Posterior cingulate gyrus (tissue), 11 donors: ENCODE data around the gene PFDN4.
A peak's percentile ranks its signal among the peaks of the same experiment; 100 is the strongest.
"Not testable (repeated sequence)": the region's sequence is repeated elsewhere in the genome, so short reads cannot be mapped to it uniquely, and the experiment has no call there.

ENCODE experiments used
- DNase-seq, 10 donors: peaks; one replicate each; pipeline versions ENCODE4 v3.0.0 to v3.0.0-alpha.2; 2020 to 2021; ENCODE audit warnings: mixed read lengths in 3 of 10
- intact Hi-C: fragments of 100-400 bp; cut with DNase I; formaldehyde crosslinking; loops from one replicate; pipeline ENCODE4 v1.15.1; 2023

The PFDN4 gene

DNA sequence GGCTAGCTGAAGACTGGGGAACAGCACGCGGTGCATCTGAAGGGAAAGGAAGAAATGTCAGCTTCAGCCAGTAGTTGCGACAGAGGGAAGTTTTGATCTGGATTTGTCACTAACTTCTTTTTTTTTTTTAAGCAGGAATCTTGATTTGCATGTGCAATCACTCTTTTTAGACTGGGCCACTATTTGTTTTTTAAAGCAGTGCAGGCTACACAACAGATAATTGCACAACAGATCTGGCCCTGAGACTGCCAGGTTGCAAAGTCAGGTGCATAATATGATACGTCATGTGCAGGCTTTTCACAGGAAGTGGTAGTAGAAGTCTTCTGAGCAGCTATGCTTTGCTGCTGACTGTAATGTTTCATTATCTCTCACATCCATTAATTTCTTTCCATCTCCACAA lies 13.5 kb downstream of the PFDN4 start:
- no peak for DNase-seq
- intact Hi-C loops: loop anchor here (2.0 kb wide), 1 partner anchor 425 kb away; no protein-coding TSS in a partner anchor

DNA sequence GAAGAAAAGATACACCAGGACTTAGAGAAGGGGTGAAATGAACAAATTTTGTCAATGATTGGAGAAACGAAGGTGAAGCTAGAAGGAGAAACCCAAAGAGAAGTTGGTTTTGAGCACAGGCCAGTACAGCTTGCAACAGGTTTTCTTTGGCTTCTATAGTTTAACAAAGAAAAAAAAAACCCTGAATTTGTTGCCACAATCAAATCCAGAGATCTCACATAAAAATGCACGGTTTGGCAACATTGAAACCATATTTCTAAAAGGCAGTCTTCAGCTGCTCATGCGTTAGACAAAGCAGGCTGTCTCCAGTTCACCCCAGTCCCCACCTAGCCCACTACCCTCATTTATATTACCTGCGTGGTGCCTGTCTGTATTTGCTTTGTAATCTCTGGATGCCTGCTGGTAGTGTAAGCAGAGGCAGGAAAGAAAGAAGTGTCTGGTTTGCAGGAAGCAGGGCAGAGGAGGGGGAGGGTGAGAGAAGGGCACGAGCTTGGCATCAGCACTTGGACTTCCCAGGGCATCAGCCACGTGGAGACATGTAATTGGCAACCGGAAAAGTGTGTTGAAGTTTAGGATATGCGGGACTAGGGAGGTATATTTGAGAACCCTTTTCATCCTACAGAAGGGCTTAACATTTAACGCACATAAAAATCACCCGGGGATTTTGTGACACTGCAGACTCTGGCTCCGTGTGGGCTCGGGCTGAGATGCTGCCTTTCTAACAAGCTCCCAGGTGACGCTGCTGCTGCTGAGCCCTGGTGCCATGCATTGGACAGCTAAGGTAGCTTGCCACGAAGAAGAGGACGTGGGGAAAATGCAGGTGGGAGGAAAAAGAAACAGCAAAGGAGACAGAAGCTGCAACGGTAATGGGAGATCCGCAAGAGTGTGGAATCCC lies 14.4 kb downstream of the PFDN4 start:
- DNase-seq: peak in 4 of 10 donors; percentile 15 to 86 (median 44)
- intact Hi-C loops: loop anchor here (2.0 kb wide), 1 partner anchor 425 kb away; no protein-coding TSS in a partner anchor

DNA sequence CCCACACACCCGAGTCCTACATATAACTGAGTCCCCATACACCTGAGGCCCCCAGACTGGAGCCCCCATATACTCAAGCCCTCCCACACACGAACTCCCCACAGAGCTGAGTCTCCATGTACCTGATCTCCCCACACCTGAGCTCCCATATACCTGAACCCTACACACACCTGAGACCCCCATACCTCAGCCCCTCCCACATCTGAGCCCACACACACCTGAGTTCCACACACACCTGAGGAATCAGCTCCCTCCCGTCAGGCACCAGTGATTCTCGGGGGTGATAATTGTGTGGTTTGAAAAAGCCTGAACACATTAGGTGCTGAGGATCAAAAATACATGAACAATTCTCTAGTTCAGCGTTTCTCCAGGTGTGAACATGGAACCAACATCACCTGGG lies 15.4 kb downstream of the PFDN4 start:
- no peak for DNase-seq
- intact Hi-C loops: no loop called here

DNA sequence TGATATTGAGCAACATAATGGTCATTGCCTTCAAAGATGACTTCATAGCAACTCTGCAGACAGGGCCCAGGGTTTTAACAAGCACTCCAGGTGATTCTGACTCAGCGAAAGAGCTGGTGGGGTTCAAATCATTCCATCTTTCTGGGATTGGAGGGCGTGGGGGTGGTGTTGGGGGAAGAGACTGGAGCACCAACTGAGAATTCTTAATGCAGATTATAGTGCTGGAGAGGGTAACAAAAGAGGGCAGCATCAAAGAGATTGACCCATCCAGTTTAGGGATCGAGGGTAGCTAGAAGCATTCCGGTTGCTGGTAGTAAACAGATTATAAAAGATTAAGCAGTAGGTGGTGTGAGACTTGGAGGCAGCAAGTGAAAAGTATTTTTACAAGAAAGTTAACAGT lies 15.9 kb downstream of the PFDN4 start:
- intact Hi-C loops: no loop called here
- no peak for DNase-seq

DNA sequence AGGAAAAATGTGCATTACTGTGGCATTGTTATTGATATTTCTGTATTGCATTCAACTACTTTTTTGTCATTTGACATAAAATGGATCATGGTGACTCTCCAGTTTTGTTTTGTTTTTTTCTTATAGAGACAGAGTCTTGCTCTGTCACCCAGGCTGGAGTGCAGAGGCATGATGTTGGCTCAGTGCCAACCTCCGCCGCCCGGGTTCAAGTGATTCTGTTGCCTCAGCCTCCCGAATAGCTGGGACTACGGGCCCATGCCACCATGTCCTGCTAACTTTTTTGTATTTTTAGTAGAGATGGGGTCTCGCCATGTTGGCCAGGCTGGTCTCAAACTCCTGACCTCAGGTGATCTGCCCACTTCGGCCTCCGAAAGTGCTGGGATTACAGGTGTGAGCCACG lies 16.8 kb downstream of the PFDN4 start:
- DNase-seq: peak in 2 of 10 donors; percentile 75 to 77
- intact Hi-C loops: not testable (repeated sequence)

DNA sequence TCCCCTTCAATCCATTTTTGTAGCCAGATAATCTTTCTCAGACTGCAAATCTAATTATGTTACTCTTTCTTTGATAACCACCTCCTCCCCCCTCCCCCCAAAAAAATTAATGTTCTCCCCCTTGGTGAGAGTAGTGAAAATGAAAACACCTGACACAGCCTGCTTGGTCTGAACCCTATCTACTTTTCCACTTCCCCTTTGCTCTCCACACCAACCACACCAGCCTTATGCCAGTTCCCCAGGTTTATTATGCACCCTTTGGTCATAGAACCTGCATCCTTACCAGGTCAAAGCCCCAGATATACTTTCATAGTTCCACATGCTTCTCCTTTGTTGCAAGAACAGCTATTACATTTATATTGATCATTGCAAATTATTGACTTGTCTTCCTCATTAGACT lies 19.4 kb downstream of the PFDN4 start:
- DNase-seq: no peak
- intact Hi-C loops: no loop called here

DNA sequence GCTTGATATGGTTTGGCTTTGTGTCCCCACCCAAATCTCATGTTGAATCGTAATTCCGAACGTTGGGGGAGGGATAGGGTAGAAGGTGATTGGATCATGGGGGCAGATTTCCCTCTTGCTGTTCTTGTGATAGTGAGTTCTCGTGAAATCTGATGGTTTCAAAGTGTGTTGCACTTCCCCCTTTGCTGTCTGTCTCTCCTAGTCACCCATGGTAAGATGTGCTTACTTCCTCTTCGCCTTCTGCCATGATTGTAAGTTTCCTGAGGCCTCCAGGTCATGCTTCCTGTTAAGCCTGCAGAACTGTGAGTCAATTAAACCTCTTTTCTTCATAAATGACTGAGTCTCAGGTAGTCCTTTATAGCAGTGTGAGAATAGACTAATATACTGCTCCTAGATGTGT lies 19.9 kb downstream of the PFDN4 start:
- intact Hi-C loops: no loop called here
- DNase-seq: no peak

DNA sequence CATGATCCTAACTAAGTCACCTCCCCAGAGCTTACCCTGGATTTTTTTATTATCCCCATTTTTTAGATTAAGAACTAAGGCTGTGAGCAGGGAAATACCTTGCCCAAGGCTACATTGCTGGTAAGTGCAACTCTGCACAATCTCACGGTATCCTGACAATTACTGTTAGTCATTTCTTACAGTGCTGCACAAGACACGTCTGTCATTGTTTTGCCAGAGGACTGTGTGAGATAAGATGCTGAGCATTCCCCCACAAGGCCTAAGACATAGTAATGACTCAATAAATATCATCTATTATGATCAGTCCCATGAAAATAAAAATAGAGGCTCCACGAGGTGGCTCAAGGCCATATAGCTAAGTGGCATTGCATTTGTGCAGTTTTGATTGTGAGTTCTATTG lies 21.0 kb downstream of the PFDN4 start:
- no peak for DNase-seq
- intact Hi-C loops: no loop called here

DNA sequence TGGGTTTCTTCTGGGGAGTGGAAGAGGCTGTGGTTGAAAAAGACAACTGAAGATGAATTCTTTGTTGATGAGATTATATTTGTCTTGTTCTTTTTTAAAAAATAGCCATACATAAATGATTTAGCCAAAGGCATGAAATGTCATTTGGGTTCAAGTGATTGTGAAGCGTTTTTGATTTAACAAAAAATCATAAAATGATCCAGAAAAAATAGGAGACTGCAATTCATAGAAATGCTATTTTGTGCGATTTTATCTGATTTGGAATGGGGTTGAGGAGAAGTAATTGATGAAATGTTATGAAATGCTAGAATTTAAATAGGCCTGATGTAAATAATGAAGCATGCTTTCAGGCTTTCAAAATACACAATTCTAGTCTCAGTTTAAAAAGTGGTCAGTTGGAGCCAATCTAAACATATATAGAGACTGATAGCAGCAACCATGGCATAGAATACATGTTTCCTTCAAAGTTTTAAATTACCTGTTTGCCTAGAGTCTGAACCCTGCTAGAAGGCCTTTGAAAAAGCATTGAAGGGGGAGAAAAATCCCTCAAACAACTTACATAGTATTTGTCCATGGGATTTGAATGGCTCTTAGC lies 21.8 kb downstream of the PFDN4 start:
- intact Hi-C loops: no loop called here
- no peak for DNase-seq

DNA sequence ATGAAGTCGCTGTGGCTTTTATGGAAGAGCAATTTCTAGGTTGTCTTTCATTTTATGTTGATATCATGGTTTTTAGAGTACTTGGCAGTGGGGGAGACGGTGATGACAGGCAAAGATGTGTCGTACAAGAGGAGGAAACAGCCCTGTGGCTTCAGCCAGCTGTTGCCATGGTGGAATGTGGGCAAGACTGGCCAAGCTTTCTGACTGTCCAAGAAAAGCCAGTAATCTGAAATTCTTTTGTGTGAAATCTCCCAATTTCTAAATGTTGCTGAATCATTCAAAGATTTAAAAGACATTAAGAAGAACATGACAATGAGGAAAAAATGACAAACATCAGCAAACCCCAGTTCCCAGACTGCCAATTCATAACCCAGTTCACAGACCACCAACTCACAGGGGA lies 23.1 kb downstream of the PFDN4 start:
- no peak for DNase-seq
- intact Hi-C loops: no loop called here

DNA sequence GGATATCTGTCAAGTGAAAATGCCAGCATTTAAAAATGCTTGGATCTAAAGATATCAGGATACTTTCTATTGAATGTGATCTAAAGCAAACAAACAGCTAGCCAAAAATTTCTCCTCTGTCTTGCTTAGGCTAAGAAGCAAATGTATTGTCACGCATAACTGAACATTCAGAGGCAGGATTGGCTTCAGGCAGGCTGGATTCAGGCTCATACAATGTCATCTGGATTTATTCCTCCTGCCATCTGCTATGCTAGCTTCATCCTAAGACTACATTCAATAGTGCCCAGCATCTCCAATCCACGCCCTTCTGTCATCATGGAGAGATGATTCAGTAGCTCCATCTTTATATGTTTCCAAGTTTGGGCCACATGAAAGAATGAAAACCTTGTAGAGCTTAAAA lies 27.1 kb downstream of the PFDN4 start:
- intact Hi-C loops: no loop called here
- no peak for DNase-seq

DNA sequence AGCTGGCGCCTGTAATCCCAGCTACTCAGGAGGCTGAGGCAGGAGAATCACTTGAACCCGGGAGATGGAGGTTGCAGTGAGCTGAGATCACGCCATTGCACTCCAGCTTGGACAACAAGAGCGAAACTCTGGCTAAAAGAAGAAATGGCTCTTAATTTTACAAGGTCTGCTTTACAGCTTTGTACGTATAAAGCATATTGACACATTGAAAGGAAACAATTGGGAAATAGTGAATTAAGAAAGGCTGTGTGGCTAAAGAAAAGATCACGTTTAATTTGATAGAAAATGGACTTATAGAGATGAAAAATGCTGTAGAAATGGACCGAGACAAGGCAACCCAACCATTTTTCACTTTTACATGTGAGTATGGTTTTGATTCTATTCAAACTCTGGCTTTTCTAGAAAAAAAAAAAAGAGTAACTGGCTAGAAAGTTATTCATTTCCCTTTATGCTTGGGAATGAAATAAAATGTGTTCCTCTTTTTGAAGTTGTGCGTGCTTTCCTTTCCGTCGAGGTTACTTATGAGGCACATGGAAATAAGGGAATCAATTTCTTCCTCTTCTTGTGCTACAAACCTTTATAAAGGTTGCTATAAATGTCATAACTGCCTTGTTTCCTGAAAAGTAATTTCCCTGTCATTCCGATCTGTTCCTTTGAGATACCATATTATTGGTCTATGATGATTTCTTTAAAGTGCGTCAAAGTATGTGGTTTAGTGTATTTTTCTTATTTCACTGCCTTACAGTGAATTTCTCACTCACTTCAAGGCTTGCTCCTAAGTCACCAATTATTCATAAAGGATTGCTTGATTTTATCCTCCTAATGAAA lies 29.4 kb downstream of the PFDN4 start:
- intact Hi-C loops: no loop called here

DNA sequence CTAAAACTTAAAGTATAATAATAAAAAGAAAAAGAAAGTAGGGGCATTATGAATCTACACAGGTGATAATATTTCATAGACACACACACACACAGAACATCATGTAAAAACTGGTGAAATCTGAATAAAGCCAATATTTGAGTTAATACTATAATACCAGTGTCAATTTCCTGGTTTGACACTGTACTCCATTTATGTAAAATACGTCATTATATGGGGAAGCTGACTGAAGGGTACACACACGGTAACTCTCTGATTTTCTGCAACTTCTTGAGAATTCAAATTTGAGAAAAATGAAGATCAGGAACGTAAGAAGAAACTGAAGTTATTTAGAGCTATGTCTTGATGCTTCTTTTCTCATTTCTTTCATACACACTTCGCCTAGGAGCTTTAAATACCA lies 36.2 kb downstream of the PFDN4 start:
- intact Hi-C loops: no loop called here
- DNase-seq: no peak

More for the DNA sequence above, 29.4 kb downstream of the PFDN4 start:
- DNase-seq: no peak

DNA sequence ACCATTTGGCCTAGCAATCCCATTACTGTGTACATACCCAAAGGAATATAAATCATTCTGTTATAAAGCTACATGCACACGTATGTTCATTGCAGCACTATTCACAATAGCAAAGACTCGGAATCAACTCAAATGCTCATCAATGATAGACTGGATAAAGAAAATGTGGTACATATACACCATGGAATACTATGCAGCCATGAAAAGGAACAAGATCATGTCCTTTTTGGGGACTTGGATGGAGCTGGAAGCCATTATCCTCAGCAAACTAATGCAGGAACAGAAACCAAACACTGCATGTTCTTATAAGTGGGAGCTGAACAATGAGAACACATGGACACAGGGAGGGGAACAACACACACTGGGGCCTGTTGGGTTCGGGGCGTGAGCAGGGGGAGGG lies 40.8 kb downstream of the PFDN4 start:
- intact Hi-C loops, DNase-seq: not testable (repeated sequence)

DNA sequence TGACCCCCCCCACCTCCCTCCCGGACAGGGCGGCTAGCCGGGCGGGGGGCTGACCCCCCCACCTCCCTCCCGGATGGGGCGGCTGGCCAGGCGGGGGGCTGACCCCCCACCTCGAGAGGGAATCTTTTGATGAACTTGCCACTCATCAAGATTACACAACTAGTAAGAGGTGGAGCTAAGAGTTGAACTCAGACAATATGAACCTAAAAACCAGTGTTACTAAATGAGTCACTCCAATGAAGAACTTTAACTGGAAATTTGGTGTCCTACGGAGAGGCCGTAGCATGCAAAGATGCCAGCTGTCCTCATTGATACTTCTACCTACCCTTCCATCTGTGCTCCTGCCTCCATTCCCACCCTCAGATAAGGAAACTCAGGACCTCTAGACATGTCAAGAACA lies 42.8 kb downstream of the PFDN4 start:
- no peak for DNase-seq
- intact Hi-C loops: no loop called here

DNA sequence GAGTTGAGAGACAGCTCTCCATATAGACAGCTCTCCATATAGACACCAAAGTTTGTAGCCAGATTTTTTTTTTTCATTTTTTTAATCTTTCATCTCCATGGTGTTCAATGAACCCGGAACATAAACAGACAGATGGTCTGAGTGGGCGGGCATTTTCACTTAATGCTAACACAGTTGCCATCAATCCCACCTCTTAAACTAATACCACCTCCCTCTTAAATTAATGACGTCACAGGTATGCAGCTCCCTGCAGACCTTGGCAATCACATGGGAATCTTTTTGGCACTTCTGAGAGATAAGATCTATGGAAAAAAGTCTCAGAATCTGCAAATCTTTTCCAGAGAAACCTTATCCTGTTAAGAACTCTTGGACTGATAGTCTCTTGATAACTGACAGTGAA lies 43.2 kb downstream of the PFDN4 start:
- DNase-seq: no peak
- intact Hi-C loops: no loop called here

DNA sequence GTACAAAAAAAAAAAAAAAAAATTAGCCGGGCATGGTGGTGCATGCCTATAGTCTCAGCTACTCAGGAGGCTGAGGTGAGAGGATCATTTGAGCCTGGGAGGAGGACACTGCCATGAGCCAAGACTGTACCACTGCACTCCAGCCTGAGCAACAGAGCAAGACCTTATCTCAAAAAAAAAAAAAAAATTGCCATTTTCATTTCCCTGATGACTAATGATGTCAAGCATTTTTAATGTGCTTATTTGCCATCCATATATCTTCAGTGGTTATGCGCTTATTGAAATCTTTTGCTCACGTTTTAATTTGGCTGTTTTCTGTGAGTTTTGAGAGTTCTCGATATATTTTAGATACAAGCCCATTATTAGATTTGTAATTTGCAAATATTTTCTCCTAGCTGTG lies 46.7 kb downstream of the PFDN4 start:
- intact Hi-C loops: no loop called here
- no peak for DNase-seq

DNA sequence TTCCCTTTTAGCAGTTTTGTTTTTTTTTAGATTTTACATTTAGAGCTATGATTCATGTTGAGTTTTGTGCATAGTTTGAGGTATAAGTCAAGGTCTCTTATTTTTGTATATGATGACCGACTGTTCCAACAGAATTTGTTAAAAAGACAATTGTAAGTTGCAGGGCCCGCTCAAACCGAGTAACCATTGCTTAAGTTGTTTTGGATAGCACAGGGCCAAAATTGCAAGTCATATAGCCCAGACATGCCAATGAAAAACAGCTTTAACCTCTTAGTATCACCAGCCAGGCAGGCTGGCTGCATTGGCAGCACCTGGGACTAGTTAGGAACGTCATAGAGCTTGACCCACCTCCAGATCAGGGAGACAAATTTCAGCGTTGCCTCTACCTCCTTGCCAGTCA lies 47.3 kb downstream of the PFDN4 start:
- no peak for DNase-seq
- intact Hi-C loops: no loop called here

DNA sequence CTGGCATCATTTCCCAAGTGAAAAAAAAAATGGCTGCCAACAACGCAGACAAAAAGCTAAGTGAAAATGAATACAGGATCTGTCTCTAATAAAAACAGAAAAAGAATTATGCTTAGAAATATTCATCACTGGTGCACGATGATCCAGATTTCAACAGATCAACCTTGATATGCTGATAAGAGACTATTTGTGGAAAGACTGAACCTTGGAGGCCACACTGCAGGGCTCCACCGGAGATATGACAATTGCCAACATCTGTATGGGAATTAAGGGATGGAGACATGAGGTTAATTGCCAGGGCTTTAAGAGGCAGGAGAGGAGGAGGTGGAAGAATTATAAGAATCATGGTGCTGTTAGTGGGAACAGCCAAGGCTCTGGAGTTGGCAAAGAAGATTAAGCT lies 48.3 kb downstream of the PFDN4 start:
- intact Hi-C loops: no loop called here
- DNase-seq: no peak

DNA sequence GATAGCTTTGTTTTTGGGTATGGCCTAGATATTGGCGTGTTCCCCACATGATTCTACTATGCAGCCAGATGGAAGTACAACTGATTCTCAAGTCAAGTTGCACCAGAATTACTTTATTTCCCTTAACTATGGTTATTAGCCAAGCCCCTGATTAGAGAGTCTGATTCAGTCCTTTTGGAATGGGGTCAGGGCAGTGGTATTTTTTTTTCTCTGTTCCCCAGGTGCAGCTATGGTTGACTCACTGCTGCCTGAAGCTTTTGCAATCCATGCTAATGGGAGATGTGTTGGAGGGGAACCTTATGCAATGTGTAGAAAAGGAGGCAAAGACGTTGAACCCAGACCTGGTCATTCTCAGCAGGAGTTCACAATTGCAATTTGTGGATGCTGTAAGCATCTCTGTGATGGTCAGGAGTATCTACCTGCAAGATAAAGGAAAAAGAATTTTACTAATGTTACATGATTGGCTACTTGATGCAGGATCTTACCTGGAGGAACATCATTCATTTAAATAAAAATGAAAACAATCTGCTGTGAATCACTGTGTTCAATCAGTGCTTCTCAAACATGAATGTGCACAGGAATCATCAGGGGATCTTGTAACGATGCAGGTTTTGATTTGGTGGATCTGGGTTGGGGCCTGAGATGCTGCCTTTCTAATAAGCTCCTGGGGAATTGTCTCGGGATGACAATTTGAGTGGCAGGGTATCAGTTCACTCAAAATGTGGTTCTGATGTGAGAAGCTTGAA lies 49.4 kb downstream of the PFDN4 start:
- intact Hi-C loops: no loop called here
- DNase-seq: no peak

DNA sequence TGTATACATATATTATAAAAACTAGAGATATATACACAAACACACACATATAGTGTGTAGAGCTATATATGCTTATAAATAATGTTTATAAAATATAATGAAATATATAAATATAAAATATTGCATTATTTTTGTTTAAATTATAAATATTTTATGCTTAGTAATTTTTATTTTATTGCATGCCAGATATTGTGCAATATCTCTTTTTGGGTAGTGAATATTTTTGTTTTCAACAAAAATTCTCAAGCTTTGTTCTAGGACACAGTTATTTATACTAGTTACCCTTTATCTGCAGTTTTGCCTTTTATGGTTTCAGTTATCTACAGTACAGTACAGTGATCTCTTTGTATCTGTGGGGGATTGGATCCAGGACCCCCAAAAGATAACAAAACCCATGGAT lies 52.2 kb downstream of the PFDN4 start:
- intact Hi-C loops: no loop called here
- no peak for DNase-seq
